ENCODE measurements around the gene SLC39A6. TPM values are rescaled to one million over a fixed set of nuclear protein-coding genes. Genes with fewer than 3 reads are reported as not detected.
"Not testable (repeated sequence)": the region's sequence is repeated elsewhere in the genome, so short reads cannot be mapped to it uniquely, and the experiment has no call there.

Gene SLC39A6
- total RNA-seq, 3 donors from 2014 or later, result 6.6 to 23.3 (median 10.3) TPM

DNA sequence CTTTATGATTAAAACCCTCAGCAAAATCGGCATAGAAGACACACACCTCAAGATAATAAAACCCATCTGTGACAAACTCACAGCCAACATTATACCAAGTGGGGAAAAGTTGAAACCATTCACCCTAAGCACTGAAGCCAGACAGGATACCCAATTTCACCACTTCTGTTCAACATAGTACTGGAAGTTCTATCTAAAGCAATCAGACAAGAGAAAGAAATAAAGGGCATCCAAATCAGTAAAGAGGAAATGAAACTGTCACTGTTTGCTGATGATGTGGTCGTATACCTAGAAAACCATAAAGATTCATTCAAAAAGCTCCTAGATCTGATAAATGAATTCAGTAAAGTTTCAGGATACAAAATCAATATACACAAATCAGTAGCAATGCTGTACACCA, 45.4 kb downstream of the SLC39A6 start:
- DNase-seq (no peak), ATAC-seq (no peak)
- Histone ChIP-seq H3K4me3 (no peak overlapping the region), H3K4me1 (ENCODE audit: low read depth) (no peaks in the 10 kb centered on the region), H3K36me3 (ENCODE audit: low read depth) (no peaks in the 10 kb centered on the region), H3K9me3 (peaks cover 2% of the 10 kb centered on the region)
- TF ChIP-seq, protein P1, sequence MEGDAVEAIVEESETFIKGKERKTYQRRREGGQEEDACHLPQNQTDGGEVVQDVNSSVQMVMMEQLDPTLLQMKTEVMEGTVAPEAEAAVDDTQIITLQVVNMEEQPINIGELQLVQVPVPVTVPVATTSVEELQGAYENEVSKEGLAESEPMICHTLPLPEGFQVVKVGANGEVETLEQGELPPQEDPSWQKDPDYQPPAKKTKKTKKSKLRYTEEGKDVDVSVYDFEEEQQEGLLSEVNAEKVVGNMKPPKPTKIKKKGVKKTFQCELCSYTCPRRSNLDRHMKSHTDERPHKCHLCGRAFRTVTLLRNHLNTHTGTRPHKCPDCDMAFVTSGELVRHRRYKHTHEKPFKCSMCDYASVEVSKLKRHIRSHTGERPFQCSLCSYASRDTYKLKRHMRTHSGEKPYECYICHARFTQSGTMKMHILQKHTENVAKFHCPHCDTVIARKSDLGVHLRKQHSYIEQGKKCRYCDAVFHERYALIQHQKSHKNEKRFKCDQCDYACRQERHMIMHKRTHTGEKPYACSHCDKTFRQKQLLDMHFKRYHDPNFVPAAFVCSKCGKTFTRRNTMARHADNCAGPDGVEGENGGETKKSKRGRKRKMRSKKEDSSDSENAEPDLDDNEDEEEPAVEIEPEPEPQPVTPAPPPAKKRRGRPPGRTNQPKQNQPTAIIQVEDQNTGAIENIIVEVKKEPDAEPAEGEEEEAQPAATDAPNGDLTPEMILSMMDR (IDR thresholded peaks at IDR 0.05), result no peak
- intact Hi-C loops (cut with DNase I, micrococcal nuclease), result no loop called here

- H3K4me1 ChIP-seq (ENCODE audit: low read depth); H3K9me3 ChIP-seq; DNase-seq; ATAC-seq; H3K4me3 ChIP-seq; H3K36me3 ChIP-seq (ENCODE audit: low read depth); intact Hi-C loops (cut with DNase I, micrococcal nuclease): not testable (repeated sequence)
Measured at GRCh38 chr18:36081118-36081517, 48.0 kb downstream of the SLC39A6 start.

DNA sequence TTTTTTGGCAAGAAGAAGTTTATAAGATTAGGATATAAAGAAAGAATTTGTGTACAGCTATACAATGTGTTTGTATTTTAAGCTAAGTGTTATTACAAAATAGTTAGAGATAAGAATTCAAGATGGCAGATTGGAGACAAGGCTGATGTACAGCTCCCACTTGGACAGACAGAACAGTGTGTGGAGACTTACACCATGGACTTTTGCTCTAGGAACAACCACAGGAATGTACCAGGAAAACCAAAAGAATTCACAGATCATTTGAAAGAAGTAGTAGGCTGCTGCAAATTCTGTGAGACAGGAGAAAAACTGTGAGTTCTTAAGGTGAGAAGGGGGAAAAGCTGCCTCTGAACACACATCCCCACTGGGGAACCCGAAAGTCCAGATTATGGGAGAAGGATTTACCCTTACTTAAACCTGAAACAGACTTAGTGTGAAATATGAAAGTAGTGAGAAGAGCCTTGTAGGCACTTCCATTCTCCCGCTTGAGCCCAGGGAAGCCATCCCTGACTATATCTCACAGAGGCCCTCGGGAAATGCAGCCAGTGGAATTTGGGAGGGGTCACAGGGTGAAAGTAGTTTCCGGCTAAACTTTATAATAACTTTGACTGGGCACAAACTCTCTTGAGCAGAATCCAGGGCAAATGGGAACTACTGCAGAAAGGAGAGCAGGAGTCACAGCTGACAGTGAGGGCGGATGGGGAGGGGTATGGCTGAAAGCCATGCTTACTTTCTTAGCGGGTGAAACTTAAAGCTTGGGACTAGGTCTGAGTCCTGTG, 50.2 kb downstream of the SLC39A6 start:
- no peak for ATAC-seq
- intact Hi-C loops (cut with DNase I, micrococcal nuclease), result no loop called here
- no peak overlapping the region for H3K4me3 ChIP-seq
- peaks cover 2% of the 10 kb centered on the region for H3K9me3 ChIP-seq
- H3K4me1 ChIP-seq (ENCODE audit: low read depth), result no peaks in the 10 kb centered on the region
- TF ChIP-seq, protein P1 (IDR thresholded peaks at IDR 0.05), result no peak
- DNase-seq, result no peak
- H3K36me3 ChIP-seq (ENCODE audit: low read depth), result no peaks in the 10 kb centered on the region

DNA sequence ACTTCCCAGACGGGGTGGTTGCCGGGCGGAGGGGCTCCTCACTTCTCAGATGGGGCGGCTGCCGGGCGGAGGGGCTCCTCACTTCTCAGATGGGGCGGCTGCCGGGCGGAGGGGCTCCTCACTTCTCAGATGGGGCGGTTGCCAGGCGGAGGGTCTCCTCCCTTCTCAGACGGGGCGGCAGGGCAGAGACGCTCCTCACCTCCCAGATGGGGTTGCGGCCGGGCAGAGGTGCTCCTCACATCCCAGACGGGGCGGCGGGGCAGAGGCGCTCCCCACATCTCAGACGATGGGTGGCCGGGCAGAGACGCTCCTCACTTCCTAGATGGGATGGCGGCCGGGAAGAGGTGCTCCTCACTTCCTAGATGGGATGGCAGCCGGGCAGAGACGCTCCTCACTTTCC, 51.4 kb downstream of the SLC39A6 start:
- H3K4me1 ChIP-seq (ENCODE audit: low read depth); H3K36me3 ChIP-seq (ENCODE audit: low read depth); H3K9me3 ChIP-seq; DNase-seq; H3K4me3 ChIP-seq; ATAC-seq; intact Hi-C loops (cut with DNase I, micrococcal nuclease): not testable (repeated sequence)

DNA sequence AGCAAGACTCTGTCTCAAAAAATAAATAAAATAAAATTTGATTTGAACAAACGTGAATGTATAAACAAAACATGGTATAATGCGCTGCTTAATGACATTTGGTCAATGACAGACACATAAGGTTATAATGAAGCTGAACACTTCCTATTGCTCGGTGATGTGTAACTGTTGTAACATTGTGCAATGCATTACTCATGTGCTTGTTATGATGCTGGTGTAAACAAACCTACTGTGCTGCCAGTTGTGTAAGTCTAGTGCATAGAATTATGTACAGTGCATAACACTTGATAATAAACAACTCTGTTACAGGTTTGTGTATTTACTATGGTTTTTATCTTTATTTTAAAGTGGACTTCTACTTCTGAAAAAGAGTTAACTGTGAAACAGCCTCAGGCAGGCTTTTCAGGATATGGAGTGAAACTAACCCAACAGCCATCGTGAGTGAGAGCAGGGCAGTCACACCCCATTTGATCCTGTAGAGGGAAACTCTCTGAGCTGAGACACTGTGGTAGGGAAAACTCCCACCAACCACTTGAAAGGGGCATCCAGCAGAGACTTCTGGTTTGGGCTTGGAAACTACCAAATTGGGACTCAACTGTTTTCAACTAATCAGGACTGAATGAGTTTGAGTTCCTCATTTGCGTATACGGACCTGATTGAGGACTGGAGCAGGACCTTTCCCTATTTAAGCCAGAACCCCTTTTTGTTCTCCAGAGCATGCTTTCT, 53.1 kb downstream of the SLC39A6 start:
- intact Hi-C loops (cut with DNase I, micrococcal nuclease), result no loop called here
- H3K36me3 ChIP-seq (ENCODE audit: low read depth), result no peaks in the 10 kb centered on the region
- H3K4me1 ChIP-seq (ENCODE audit: low read depth), result no peaks in the 10 kb centered on the region
- DNase-seq, result no peak
- no peak overlapping the region for H3K4me3 ChIP-seq
- TF ChIP-seq, protein P1 (IDR thresholded peaks at IDR 0.05), result no peak
- ATAC-seq, result peak; percentile 64
- H3K9me3 ChIP-seq, result peaks cover 2% of the 10 kb centered on the region

DNA sequence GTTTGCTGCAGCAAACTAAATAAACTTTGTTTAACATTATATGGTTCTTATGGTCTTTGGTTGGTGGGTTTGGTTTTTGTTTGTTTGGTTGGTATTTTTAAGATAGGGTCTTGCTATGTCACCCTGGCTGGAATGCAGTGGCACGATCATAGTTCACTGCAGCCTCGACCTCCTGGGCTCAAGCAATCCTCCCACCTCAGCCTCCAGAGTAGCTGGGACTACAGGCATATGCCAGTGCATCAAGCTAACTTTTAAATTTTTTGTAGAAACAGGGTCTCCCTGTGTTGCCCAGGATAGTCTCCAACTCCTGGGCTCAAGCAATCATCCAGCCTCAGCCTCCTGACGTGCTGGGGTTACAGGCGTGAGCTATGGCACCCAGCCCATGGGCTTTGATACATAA, 54.7 kb downstream of the SLC39A6 start:
- TF ChIP-seq, protein P1 (IDR thresholded peaks at IDR 0.05), result no peak
- Histone ChIP-seq H3K9me3 (no peaks in the 10 kb centered on the region), H3K36me3 (ENCODE audit: low read depth) (no peaks in the 10 kb centered on the region), H3K4me1 (ENCODE audit: low read depth) (no peaks in the 10 kb centered on the region), H3K4me3 (no peak overlapping the region)
- ATAC-seq (no peak), DNase-seq (no peak)
- intact Hi-C loops (cut with DNase I, micrococcal nuclease), result no loop called here
